GM12872 (cell line): ENCODE measurements around the gene KY.

ENCODE experiments used
- CTCF ChIP-seq: IDR thresholded peaks from 3 replicates; pipeline ENCODE4 v1.5.1; 2011; ENCODE audit warnings: low read depth, mild to moderate bottlenecking, low read length, moderate library complexity; ENCODE audit not compliant: insufficient read depth

Gene KY

GRCh38 chr3:134592806-134593205 lies 58.0 kb downstream of the KY start:
- TF ChIP-seq CTCF: no peak

- TF ChIP-seq CTCF: no peak
Observed at GRCh38 chr3:134590766-134591165, 60.1 kb downstream of the KY start.

GRCh38 chr3:134579141-134579665 lies 71.6 kb downstream of the KY start:
- TF ChIP-seq CTCF: no peak

GRCh38 chr3:134576831-134577230 lies 74.0 kb downstream of the KY start:
- TF ChIP-seq CTCF: no peak

- TF ChIP-seq CTCF: no peak
Observed at GRCh38 chr3:134576426-134576825, 74.4 kb downstream of the KY start.

- TF ChIP-seq CTCF: no peak
Observed at GRCh38 chr3:134568790-134569189, 82.0 kb downstream of the KY start.

GRCh38 chr3:134567605-134568004 lies 83.2 kb downstream of the KY start:
- no peak for TF ChIP-seq CTCF
